ENCODE results near the gene KCTD10.

Gene KCTD10

DNA sequence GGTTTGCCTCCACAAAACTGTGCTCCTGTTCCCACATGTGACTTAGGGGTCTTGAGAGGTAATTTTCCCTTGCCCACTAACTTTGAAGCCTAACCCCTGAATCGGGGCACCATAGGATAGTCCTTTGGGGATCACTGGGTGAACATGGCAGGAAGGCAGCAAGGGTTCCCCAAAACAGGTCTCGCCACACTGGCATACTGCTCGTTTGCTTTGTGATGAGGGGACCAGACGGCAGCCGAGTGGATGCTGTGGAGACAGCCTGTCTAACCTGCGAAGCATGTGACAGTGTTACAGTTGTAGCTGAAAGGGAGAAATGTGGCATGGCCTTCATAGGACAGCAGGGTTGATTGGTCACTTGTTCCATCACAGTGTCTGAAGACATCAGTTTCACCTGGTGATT lies 42.7 kb upstream of the KCTD10 start:
- DNase-seq (ENCODE audit: low read depth in 1 of 2, low spot score in 1 of 2) = no peak
- TF ChIP-seq, protein P1, sequence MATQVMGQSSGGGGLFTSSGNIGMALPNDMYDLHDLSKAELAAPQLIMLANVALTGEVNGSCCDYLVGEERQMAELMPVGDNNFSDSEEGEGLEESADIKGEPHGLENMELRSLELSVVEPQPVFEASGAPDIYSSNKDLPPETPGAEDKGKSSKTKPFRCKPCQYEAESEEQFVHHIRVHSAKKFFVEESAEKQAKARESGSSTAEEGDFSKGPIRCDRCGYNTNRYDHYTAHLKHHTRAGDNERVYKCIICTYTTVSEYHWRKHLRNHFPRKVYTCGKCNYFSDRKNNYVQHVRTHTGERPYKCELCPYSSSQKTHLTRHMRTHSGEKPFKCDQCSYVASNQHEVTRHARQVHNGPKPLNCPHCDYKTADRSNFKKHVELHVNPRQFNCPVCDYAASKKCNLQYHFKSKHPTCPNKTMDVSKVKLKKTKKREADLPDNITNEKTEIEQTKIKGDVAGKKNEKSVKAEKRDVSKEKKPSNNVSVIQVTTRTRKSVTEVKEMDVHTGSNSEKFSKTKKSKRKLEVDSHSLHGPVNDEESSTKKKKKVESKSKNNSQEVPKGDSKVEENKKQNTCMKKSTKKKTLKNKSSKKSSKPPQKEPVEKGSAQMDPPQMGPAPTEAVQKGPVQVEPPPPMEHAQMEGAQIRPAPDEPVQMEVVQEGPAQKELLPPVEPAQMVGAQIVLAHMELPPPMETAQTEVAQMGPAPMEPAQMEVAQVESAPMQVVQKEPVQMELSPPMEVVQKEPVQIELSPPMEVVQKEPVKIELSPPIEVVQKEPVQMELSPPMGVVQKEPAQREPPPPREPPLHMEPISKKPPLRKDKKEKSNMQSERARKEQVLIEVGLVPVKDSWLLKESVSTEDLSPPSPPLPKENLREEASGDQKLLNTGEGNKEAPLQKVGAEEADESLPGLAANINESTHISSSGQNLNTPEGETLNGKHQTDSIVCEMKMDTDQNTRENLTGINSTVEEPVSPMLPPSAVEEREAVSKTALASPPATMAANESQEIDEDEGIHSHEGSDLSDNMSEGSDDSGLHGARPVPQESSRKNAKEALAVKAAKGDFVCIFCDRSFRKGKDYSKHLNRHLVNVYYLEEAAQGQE (IDR thresholded peaks at IDR 0.05; ENCODE audit: insufficient replicate concordance, low read depth) = no peak
- TF ChIP-seq GABPA (IDR thresholded peaks at IDR 0.05; ENCODE audit: low read depth) = no peak
- TF ChIP-seq POLR2AphosphoS5 (IDR thresholded peaks at IDR 0.05; ENCODE audit: low read depth) = no peak
- TF ChIP-seq, protein P2, sequence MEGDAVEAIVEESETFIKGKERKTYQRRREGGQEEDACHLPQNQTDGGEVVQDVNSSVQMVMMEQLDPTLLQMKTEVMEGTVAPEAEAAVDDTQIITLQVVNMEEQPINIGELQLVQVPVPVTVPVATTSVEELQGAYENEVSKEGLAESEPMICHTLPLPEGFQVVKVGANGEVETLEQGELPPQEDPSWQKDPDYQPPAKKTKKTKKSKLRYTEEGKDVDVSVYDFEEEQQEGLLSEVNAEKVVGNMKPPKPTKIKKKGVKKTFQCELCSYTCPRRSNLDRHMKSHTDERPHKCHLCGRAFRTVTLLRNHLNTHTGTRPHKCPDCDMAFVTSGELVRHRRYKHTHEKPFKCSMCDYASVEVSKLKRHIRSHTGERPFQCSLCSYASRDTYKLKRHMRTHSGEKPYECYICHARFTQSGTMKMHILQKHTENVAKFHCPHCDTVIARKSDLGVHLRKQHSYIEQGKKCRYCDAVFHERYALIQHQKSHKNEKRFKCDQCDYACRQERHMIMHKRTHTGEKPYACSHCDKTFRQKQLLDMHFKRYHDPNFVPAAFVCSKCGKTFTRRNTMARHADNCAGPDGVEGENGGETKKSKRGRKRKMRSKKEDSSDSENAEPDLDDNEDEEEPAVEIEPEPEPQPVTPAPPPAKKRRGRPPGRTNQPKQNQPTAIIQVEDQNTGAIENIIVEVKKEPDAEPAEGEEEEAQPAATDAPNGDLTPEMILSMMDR (IDR thresholded peaks at IDR 0.05; ENCODE audit: insufficient read depth, low read length) = no peak
- Histone ChIP-seq H3K27ac (replicated peaks) (no peak overlapping the region), H3K4me3 (replicated peaks; ENCODE audit: insufficient read depth, low read length) (no peak overlapping the region), H3K27me3 (ENCODE audit: insufficient read depth, poor library complexity, severe bottlenecking) (no peaks in the 10 kb centered on the region)

DNA sequence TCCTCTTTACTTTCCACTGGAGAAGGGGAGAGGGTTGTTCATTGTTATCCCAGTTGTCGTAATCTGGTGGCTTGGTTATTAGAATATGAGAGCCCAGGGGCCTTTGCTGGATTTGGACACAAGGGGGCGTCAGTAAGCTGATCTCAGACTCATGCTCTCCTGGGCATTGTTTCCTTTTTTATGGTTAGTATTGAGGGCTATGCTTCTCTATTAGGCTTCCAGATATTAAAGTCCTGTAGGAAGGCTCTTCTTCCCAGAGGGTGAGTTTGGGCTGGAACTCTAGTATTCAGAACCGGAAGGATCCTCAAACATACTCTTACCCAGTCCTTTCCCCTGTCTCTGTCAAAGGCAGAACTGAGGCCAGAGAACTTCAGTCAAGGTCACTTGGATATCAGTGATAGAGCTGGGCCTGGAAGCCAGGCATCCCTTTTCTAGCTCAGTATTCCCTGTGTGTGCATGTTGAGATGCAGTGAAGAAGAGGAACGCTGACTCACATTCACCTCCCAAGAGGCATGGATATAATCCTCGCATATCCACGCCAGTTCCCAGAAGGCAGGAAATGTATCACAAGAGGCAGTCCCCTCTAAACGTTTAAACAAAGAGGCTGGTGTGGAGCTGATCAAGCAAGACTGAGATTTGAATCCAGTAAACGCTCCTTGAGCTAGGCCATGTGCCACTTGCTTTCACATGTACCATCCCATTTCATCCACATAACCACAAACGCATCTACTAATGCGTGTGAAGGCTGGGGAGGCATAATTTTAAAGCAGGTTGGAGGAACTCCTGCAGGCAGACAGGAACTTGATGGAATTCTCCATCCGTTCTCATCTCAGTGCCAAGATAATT lies 41.9 kb upstream of the KCTD10 start:
- H3K4me3 ChIP-seq (replicated peaks; ENCODE audit: insufficient read depth, low read length) = no peak overlapping the region

DNA sequence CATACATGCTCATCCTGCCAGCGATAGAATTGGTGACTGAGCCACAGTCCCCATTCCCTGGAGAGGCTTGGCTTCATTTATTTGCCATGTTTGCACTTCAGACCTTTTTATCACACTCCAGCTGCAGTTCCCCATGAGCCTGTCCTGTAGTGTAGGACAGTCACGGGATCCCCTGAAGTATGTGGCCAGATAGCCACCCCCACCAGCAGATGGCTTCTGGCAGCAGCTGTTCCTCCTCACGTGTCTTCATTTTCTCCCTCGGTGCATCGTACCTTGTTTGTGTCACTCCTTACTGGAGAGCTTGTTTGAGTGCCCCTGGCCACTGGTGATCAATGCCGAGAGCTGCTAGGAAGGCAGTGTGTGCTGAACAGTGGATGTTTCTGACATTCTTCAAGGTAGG lies 40.5 kb upstream of the KCTD10 start:
- DNase-seq (ENCODE audit: low read depth in 1 of 2, low spot score in 1 of 2) = no peak
- no peaks in the 10 kb centered on the region for H3K27me3 ChIP-seq (ENCODE audit: insufficient read depth, poor library complexity, severe bottlenecking)
- H3K4me3 ChIP-seq (replicated peaks; ENCODE audit: insufficient read depth, low read length) = no peak overlapping the region
- TF ChIP-seq, protein P1 (IDR thresholded peaks at IDR 0.05; ENCODE audit: insufficient replicate concordance, low read depth) = no peak
- no peak overlapping the region for H3K27ac ChIP-seq (replicated peaks)

More for the DNA sequence above, 41.9 kb upstream of the KCTD10 start:
- peak; percentile 13 to 61 for DNase-seq (ENCODE audit: low read depth in 1 of 2, low spot score in 1 of 2)
- no peak overlapping the region for H3K27ac ChIP-seq (replicated peaks)
- TF ChIP-seq SPI1 (IDR thresholded peaks at IDR 0.05; ENCODE audit: borderline replicate concordance, low read depth) = no peak
- TF ChIP-seq, protein P2 (IDR thresholded peaks at IDR 0.05; ENCODE audit: insufficient read depth, low read length) = peak; percentile 89
- no peaks in the 10 kb centered on the region for H3K27me3 ChIP-seq (ENCODE audit: insufficient read depth, poor library complexity, severe bottlenecking)

DNA sequence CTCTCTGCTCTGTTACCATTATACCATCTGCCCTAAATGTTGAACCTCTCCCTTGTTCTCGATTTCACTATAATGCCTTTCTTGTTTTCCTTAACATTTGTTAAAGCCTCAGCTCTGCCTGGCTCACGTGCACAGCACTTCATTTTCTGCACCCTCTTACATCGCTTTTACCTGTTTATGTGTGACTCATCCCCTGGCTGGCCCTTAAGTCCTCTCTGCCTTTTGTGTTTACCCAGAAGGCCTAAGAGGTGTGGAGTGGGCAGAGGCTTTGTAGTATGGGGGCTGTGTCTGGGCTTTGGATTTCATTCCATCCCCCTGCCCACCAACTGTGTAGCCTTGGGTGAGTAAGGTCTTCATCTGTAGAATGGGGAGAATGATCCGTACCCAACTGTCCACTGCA lies 36.9 kb upstream of the KCTD10 start:
- Histone ChIP-seq H3K27me3 (ENCODE audit: insufficient read depth, poor library complexity, severe bottlenecking) (no peaks in the 10 kb centered on the region), H3K27ac (replicated peaks) (no peak overlapping the region), H3K4me3 (replicated peaks; ENCODE audit: insufficient read depth, low read length) (no peak overlapping the region)
- DNase-seq (ENCODE audit: low read depth in 1 of 2, low spot score in 1 of 2) = no peak
- TF ChIP-seq, protein P1 (IDR thresholded peaks at IDR 0.05; ENCODE audit: insufficient replicate concordance, low read depth) = no peak
- TF ChIP-seq POLR2AphosphoS5 (IDR thresholded peaks at IDR 0.05; ENCODE audit: low read depth) (no peak), GABPA (IDR thresholded peaks at IDR 0.05; ENCODE audit: low read depth) (no peak), SPI1 (IDR thresholded peaks at IDR 0.05; ENCODE audit: borderline replicate concordance, low read depth) (no peak)
- TF ChIP-seq, protein P2 (IDR thresholded peaks at IDR 0.05; ENCODE audit: insufficient read depth, low read length) = no peak

All from HL-60 (cell line).